BLaER1 treated with 17β-estradiol and CSF1 and Interleukin-3, amounts not matched to agents 10 nM and 100 nM (cell line): Measurements from ENCODE around the gene BABAM2.

ENCODE experiments used
- H3K27ac ChIP-seq, 11 experiments: shearing (Covaris generic); formaldehyde crosslinking; 2 replicates each; pipeline ENCODE4 v1.8.1; 2022
- H3K27me3 ChIP-seq, 11 experiments: shearing (Covaris generic); formaldehyde crosslinking; 2 replicates each; pipeline ENCODE4 v1.8.1; 2022
- H3K36me3 ChIP-seq, 11 experiments: shearing (Covaris generic); formaldehyde crosslinking; 2 replicates each; pipeline ENCODE4 v1.8.1; 2022
- H3K4me1 ChIP-seq, 10 experiments: shearing (Covaris generic); formaldehyde crosslinking; 2 replicates each; pipeline ENCODE4 v1.8.1; 2022
- H3K4me2 ChIP-seq, 11 experiments: shearing (Covaris generic); formaldehyde crosslinking; 2 replicates each; pipeline ENCODE4 v1.8.1; 2022
- H3K4me3 ChIP-seq, 10 experiments: shearing (Covaris generic); formaldehyde crosslinking; 2 replicates each; pipeline ENCODE4 v1.8.1; 2022
- H3K9ac ChIP-seq, 11 experiments: shearing (Covaris generic); formaldehyde crosslinking; 2 replicates each; pipeline ENCODE4 v1.8.1; 2022
- H3K9me3 ChIP-seq, 11 experiments: shearing (Covaris generic); formaldehyde crosslinking; replicated peaks in 1 of 11; 2 replicates each; pipeline ENCODE4 v1.8.1; 2022
- H4K20me1 ChIP-seq, 11 experiments: shearing (Covaris generic); formaldehyde crosslinking; 2 replicates each; pipeline ENCODE4 v1.8.1; 2022
- Cebpa-rat ChIP-seq, 11 experiments: shearing (Covaris generic); IDR thresholded peaks; 2 replicates each; pipeline ENCODE4 v1.8.1; 2022

The BABAM2 gene

DNA sequence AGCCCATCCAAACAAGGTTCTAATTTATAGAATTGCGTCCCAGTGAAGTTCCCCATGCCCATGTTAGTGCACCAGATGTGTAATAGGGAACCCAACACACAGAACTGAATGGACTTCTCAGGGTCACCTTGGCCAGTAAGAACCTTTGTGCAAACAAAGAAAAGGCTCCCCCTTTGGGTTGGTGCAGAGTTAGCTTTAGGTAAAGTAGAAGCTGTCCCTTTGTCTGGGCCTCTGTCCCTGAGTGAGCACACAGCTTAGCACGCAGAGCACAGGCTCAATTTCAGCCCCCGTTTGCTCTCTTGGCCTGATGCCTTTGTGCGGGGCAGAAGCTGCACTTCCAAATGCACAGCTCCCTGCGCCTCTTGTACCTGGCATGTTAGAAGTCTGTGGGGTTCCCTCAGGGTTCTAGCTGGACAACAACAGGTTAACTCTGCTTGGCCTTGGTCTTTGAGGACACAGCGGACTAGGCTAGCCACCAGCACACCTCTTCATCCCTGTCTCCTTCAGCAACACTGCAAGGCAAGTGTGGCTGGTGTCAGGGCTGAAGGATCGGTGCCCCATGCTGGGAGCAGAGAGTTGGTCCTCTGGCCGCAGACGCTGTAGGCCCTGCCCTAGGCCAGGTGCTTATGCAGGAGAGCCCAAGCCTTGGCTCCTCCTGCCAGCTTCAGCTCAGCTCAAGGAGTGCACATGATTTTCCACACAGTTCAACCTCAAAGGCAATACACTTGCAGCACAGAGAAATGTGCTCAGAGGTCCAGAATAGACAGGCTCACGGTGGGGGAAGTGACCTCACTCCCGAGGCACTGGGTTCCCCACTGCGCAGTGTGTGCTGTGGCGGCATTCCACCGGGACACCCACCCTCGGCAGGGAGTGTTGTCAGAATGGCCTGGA, 428.8 kb downstream of the BABAM2 start:
- Histone ChIP-seq H3K27me3 (no peaks in the 10 kb centered on the region), H3K27ac (no peak overlapping the region), H3K36me3 (peaks cover 0 to 19% (median 0%) of the 10 kb centered on the region in 11 experiments; a peak in 6 of 22 replicates), H3K4me2 (no peak overlapping the region), H4K20me1 (no peaks in the 10 kb centered on the region), H3K4me3 (no peak overlapping the region), H3K9ac (no peak overlapping the region), H3K4me1 (peaks cover 0 to 9% (median 8%) of the 10 kb centered on the region in 10 experiments; a peak in 10 of 20 replicates), H3K9me3 (no peaks in the 10 kb centered on the region)
- no peak for TF ChIP-seq Cebpa-rat (IDR thresholded peaks at IDR 0.05)

DNA sequence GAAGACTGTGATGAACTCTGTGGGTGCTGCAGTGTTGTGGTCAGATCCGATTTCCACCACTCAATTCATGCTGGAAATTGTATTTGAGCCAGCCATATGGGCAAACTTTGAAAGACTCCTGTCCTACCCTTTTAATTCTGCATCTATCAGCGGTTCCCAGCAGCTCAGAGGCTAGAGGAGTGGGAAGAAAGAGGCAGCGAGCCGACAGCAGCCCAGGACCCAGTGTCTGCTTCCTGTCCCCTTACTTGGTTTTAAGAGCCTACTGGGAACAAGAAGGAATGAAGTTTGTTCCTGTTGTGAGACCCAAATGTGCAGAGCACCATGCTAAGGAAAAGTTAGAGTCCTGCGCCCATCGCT, 429.5 kb downstream of the BABAM2 start:
- Histone ChIP-seq H4K20me1 (no peaks in the 10 kb centered on the region), H3K9ac (no peak overlapping the region), H3K27me3 (no peaks in the 10 kb centered on the region), H3K4me1 (peaks cover 0 to 9% (median 8%) of the 10 kb centered on the region in 10 experiments; a peak in 12 of 20 replicates), H3K9me3 (no peaks in the 10 kb centered on the region), H3K36me3 (peaks cover 0 to 19% (median 0%) of the 10 kb centered on the region in 11 experiments; a peak in 6 of 22 replicates), H3K4me3 (no peak overlapping the region), H3K27ac (no peak overlapping the region), H3K4me2 (no peak overlapping the region)
- no peak for TF ChIP-seq Cebpa-rat (IDR thresholded peaks at IDR 0.05)

DNA sequence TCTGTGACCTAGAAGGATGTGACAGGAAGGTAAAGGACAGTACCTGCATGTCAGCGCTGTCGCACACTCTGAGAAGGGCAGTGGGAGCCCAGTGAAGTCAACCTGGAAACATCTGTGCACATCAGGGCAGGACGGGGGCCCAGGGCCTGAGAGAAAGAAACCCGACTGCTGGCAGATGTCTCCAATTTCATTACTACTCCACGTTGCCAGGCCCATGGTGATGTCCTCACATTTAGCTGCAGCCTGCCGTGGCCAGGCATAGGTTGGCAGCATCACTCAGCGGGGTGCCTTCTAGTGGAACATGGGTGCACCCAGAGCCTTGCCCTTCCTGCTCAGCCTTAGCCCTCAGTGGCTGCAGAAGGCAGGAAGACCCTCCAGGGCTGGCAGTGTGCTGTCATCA, 429.8 kb downstream of the BABAM2 start:
- H3K27ac ChIP-seq = no peak overlapping the region
- H3K27me3 ChIP-seq = no peaks in the 10 kb centered on the region
- H4K20me1 ChIP-seq = no peaks in the 10 kb centered on the region
- no peak overlapping the region for H3K4me3 ChIP-seq
- peaks cover 3 to 11% (median 8%) of the 10 kb centered on the region in 10 experiments; a peak in 17 of 20 replicates for H3K4me1 ChIP-seq
- H3K4me2 ChIP-seq = 0 out of 22 replicates have a peak overlapping the region, but pooled peaks of 1 of the 11 experiments have one; percentile 7
- no peak overlapping the region for H3K9ac ChIP-seq
- peaks cover 0 to 19% (median 0%) of the 10 kb centered on the region in 11 experiments; a peak in 6 of 22 replicates for H3K36me3 ChIP-seq
- H3K9me3 ChIP-seq = no peaks in the 10 kb centered on the region
- no peak for TF ChIP-seq Cebpa-rat (IDR thresholded peaks at IDR 0.05)

DNA sequence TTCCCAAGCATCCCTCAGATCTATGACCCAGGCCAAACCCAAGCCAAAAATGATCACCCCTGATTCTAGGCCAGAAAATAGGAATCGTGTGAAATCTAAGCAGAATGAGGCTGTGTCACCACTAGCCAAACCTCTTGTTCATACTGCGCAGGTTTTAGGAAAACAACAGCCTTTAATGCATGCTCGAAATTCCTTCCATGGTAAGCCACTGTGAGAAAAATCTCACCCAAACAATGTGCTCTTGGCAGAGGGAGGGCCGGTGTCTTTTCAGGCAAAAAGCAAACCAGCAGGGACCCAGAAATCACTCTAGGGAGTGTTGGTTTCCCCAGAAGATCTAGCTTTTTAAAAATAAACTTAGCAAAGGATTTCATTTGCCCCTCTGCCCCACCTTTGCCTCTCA, 430.9 kb downstream of the BABAM2 start:
- no peaks in the 10 kb centered on the region for H3K27me3 ChIP-seq
- peaks cover 9 to 21% (median 14%) of the 10 kb centered on the region in 10 experiments; a peak in 19 of 20 replicates for H3K4me1 ChIP-seq
- no peaks in the 10 kb centered on the region for H3K9me3 ChIP-seq
- H3K4me3 ChIP-seq = no peak overlapping the region
- H3K9ac ChIP-seq = no peak overlapping the region
- H3K27ac ChIP-seq = no peak overlapping the region
- peaks cover 0 to 19% (median 0%) of the 10 kb centered on the region in 11 experiments; a peak in 6 of 22 replicates for H3K36me3 ChIP-seq
- no peak for TF ChIP-seq Cebpa-rat (IDR thresholded peaks at IDR 0.05)
- no peaks in the 10 kb centered on the region for H4K20me1 ChIP-seq
- H3K4me2 ChIP-seq = peak overlapping the region in 5 of 11 experiments; percentile 3 to 28 (median 7); a peak in 3 of 22 replicates

DNA sequence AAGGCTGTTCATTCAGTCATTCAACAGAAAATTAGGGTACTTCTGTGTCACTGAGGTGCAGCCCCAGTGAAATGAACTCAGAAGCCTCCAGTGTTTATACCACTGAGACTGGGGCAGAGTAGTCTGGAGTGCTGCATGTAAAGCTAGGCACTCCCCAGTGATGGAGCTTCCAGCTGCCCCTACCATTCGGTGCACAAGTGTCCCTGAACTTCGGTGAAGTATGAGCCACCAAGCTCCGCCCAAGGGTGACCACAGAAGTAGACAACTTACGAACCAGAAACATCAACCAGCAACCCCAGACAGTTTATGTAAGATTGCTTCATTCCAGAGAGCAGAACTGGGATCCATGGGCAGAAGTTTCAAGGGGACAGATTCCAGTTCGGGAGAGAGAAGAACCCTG, 431.5 kb downstream of the BABAM2 start:
- H3K36me3 ChIP-seq = peaks cover 0 to 19% (median 0%) of the 10 kb centered on the region in 11 experiments; a peak in 5 of 22 replicates
- no peaks in the 10 kb centered on the region for H4K20me1 ChIP-seq
- no peak overlapping the region for H3K27ac ChIP-seq
- 0 out of 22 replicates have a peak overlapping the region, but pooled peaks of 1 of the 11 experiments have one; percentile 5 for H3K4me2 ChIP-seq
- no peaks in the 10 kb centered on the region for H3K9me3 ChIP-seq
- TF ChIP-seq Cebpa-rat (IDR thresholded peaks at IDR 0.05) = no peak
- no peaks in the 10 kb centered on the region for H3K27me3 ChIP-seq
- peaks cover 10 to 26% (median 20%) of the 10 kb centered on the region in 10 experiments; a peak in 19 of 20 replicates for H3K4me1 ChIP-seq
- H3K9ac ChIP-seq = no peak overlapping the region
- H3K4me3 ChIP-seq = no peak overlapping the region

DNA sequence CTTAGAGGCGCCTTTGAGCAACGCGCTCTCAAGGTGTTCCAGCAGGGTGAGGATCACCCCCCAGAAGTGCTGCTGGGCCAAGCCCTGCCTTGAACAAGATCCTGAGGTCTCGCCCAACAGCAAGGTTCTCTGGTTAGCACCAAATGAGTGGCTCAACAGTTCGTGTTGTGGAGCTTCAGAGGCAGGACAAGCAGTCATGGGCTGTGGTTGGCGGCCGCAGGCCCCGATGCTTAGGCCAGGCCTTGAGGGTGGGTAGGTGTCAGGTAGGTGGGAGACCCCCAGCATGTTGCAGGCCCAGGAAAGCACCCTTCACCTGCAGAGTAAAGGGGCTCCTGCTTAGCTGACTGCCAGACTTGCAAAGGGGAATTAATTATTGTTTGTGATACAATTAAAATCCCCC, 431.9 kb downstream of the BABAM2 start:
- peaks cover 0 to 19% (median 0%) of the 10 kb centered on the region in 11 experiments; a peak in 6 of 22 replicates for H3K36me3 ChIP-seq
- H3K4me3 ChIP-seq = no peak overlapping the region
- H3K27me3 ChIP-seq = no peaks in the 10 kb centered on the region
- no peak overlapping the region for H3K27ac ChIP-seq
- no peak for TF ChIP-seq Cebpa-rat (IDR thresholded peaks at IDR 0.05)
- H3K4me2 ChIP-seq = no peak overlapping the region
- no peaks in the 10 kb centered on the region for H3K9me3 ChIP-seq
- no peak overlapping the region for H3K9ac ChIP-seq
- H3K4me1 ChIP-seq = peaks cover 14 to 30% (median 21%) of the 10 kb centered on the region in 10 experiments
- no peaks in the 10 kb centered on the region for H4K20me1 ChIP-seq

DNA sequence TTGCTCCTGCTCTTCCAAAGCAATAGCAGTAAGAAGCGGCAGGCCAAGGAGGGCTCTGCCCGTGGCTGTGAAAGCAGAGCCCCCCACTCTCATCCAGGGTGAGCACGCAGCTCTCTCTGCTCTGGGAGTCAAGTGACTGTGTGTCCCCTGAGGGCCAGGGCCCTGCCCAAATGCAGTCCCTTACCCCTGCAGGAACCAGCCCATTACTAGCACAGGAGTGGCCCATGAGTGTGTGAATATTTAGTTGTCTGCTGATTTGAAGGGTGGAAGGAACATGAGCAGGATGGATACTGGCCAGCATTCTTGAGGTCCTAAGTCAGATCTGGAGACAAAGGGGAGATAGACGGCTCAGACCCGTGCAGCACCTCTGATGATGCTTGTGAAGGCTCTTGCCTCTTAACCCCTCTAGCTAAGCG, 432.5 kb downstream of the BABAM2 start:
- Histone ChIP-seq H3K9ac (no peak overlapping the region), H3K36me3 (peaks cover 0 to 23% (median 0%) of the 10 kb centered on the region in 11 experiments; a peak in 6 of 22 replicates), H3K27ac (no peak overlapping the region), H3K4me1 (peaks cover 16 to 36% (median 27%) of the 10 kb centered on the region in 10 experiments), H4K20me1 (no peaks in the 10 kb centered on the region), H3K4me3 (no peak overlapping the region), H3K27me3 (no peaks in the 10 kb centered on the region), H3K9me3 (no peaks in the 10 kb centered on the region), H3K4me2 (no peak overlapping the region)
- no peak for TF ChIP-seq Cebpa-rat (IDR thresholded peaks at IDR 0.05)

DNA sequence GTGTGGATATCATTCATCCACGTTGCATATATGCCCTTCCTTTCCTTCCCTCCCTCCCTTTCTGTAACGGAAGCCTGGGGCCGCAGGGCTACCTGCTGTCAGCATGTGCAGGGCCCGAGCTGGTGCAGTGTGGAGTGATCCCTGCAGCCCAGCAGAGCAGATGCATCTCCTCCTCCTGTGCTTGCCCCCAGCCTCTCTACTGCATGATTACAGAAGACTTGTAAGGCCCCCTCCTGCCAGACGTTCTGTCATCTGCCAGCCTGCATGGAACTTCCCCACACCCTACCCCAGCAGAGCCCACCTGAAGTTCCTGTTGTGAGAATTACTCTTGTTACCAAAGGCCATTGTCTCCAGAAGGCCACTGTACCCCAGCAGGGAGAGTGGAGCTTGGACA, 434.6 kb downstream of the BABAM2 start:
- Histone ChIP-seq H3K36me3 (peaks cover 0 to 24% (median 5%) of the 10 kb centered on the region in 11 experiments; a peak in 5 of 22 replicates), H4K20me1 (no peaks in the 10 kb centered on the region), H3K9me3 (no peaks in the 10 kb centered on the region), H3K27ac (no peak overlapping the region), H3K9ac (no peak overlapping the region), H3K4me3 (no peak overlapping the region), H3K4me1 (peaks cover 16 to 41% (median 30%) of the 10 kb centered on the region in 10 experiments), H3K27me3 (no peaks in the 10 kb centered on the region), H3K4me2 (peak overlapping the region in 4 of 11 experiments; percentile 19 to 46 (median 44); a peak in 6 of 22 replicates)
- TF ChIP-seq Cebpa-rat (IDR thresholded peaks at IDR 0.05) = no peak
